ENCODE results near the gene NMT1.

GRCh38 chr17:45022288-45022648, 38.8 kb upstream of the NMT1 start:
- TF ChIP-seq CTCF (IDR thresholded peaks at IDR 0.05; ENCODE audit: low read length), result no peak
- TF ChIP-seq EZH2 (optimal IDR thresholded peaks at IDR 0.05; ENCODE audit: low read depth, low read length), result no peak
- no peak for TF ChIP-seq EZH2phosphoT487 (IDR thresholded peaks at IDR 0.05; ENCODE audit: low read length)

Measured in MM.1S (cell line).